ENCODE measurements around the gene SETD7.

GRCh38 chr4:139582044-139582443 is 26.0 kb upstream of the SETD7 start:
- TF ChIP-seq, protein P1, sequence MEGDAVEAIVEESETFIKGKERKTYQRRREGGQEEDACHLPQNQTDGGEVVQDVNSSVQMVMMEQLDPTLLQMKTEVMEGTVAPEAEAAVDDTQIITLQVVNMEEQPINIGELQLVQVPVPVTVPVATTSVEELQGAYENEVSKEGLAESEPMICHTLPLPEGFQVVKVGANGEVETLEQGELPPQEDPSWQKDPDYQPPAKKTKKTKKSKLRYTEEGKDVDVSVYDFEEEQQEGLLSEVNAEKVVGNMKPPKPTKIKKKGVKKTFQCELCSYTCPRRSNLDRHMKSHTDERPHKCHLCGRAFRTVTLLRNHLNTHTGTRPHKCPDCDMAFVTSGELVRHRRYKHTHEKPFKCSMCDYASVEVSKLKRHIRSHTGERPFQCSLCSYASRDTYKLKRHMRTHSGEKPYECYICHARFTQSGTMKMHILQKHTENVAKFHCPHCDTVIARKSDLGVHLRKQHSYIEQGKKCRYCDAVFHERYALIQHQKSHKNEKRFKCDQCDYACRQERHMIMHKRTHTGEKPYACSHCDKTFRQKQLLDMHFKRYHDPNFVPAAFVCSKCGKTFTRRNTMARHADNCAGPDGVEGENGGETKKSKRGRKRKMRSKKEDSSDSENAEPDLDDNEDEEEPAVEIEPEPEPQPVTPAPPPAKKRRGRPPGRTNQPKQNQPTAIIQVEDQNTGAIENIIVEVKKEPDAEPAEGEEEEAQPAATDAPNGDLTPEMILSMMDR (IDR thresholded peaks at IDR 0.05), result no peak
- no peak for TF ChIP-seq POLR2A (IDR thresholded peaks at IDR 0.05)

Measured in esophagus squamous epithelium (tissue), 4 donors.